ENCODE data around the gene COA4.

The COA4 gene

DNA sequence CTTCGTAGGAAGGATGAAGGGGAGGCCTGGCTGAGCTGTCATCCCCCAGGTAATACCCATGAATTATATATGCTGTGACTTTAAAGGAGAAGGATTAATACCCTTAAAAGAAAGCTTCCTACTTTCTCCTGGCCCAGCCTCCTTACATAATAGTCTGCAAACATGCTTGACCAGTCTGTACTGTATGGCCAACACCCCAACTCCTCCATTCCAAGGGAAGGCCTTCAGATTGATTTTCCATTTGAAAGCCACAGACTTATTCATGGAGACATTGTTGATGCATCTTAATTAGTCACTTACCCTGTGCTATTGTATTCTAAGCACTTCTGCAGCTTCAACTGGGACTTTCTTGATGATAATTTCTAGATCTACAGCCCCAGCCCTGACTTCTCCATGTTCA is 2.1 kb upstream of the COA4 start:
- TF ChIP-seq, protein P1, sequence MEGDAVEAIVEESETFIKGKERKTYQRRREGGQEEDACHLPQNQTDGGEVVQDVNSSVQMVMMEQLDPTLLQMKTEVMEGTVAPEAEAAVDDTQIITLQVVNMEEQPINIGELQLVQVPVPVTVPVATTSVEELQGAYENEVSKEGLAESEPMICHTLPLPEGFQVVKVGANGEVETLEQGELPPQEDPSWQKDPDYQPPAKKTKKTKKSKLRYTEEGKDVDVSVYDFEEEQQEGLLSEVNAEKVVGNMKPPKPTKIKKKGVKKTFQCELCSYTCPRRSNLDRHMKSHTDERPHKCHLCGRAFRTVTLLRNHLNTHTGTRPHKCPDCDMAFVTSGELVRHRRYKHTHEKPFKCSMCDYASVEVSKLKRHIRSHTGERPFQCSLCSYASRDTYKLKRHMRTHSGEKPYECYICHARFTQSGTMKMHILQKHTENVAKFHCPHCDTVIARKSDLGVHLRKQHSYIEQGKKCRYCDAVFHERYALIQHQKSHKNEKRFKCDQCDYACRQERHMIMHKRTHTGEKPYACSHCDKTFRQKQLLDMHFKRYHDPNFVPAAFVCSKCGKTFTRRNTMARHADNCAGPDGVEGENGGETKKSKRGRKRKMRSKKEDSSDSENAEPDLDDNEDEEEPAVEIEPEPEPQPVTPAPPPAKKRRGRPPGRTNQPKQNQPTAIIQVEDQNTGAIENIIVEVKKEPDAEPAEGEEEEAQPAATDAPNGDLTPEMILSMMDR (IDR thresholded peaks at IDR 0.05; ENCODE audit: borderline replicate concordance, insufficient read depth, low read depth, low read length): no peak

DNA sequence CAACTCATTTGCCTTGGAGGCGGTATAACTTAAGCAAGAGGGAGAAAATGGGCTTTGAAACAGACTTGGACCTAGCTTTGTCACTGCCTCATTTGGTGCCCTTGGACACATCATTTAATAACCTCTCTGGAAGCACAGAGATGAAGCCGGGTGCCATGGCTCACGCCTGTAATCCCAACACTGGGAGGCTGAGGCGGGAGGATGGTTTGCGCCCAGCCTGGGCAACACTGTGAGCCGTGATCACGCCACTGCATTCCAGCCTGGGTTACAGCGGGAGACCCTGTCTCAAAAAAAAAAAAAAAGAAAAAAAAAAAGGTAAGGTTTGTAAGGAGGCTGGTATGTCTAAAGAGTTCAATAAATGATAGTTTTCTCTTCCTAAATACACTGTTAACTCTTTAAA is 806 bp downstream of the COA4 start:
- TF ChIP-seq, protein P1 (IDR thresholded peaks at IDR 0.05; ENCODE audit: borderline replicate concordance, insufficient read depth, low read depth, low read length): no peak
- peak overlapping the region; percentile 67 for H3K4me3 ChIP-seq (ENCODE audit: low read depth, low read length)

More for the DNA sequence above, 2.1 kb upstream of the COA4 start:
- H3K4me3 ChIP-seq (ENCODE audit: low read depth, low read length): no peak overlapping the region

DNA sequence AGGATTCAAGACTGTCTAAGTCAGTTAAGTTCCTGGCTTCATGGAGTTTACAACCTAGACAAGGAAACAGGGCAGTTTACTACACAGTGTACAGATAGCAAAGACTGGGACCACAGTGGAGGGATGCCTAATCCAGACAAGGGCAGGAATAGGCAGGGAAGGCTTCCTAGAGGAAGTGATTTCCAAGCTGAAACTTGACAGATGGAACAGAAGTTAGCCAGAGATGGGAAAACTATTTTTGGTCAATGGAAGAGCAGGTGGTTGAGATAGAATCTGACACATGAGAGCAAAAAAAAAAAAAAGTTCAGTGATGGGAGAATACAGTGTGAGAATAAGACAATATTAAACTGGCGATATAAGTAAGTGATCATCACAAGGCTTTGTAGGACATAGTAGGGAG is 1.3 kb downstream of the COA4 start:
- TF ChIP-seq, protein P1 (IDR thresholded peaks at IDR 0.05; ENCODE audit: borderline replicate concordance, insufficient read depth, low read depth, low read length): no peak
- peak overlapping the region; percentile 67 for H3K4me3 ChIP-seq (ENCODE audit: low read depth, low read length)

DNA sequence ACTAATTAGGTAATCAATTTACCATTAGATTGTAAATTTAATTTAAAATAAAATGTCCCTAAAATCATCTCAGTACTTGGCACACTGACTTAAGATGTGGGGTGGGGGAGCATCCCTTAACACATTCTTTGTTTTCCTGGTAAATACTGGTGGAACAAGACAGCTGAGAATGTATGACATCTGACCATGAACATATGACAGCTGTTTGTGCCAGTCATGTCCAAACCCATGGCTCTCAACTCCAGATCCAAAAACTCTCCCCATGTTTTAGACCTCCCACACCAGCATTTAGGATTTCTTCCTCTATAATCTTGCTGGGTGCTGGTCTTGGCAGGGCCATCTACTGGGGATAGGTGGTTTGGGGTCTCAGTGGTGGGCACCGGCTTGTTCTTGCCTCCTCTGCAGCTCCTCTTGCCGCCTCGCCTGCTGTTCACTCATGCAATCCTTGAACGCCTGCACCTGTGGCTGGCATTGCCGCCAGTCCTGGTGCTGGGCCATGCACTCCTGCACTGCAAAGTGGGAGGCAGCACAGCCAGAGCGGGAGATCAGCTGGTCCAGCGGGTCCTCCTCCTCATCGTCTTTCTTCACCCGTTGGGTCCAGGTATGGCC is 3.8 kb downstream of the COA4 start:
- no peak overlapping the region for H3K4me3 ChIP-seq (ENCODE audit: low read depth, low read length)
- TF ChIP-seq, protein P1 (IDR thresholded peaks at IDR 0.05; ENCODE audit: borderline replicate concordance, insufficient read depth, low read depth, low read length): no peak

DNA sequence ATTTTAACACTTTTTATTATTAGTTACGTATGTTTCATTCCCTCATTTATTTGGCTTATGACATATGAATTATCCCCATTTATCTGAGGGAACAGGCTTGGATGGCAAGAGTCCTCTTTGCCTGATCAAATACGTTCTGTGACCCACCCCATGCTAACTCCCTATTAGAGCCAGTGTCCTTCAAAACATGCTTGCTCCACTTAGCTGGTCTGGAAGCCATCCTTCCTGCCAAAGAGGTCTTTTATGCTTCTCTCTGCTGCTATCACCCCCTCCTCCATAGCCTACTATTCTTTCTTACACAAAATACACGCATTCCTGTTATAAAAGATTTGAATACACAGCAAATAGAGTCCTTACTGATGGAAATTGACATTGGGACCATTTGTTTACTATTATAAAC is 6.4 kb downstream of the COA4 start:
- no peak overlapping the region for H3K4me3 ChIP-seq (ENCODE audit: low read depth, low read length)
- TF ChIP-seq, protein P1 (IDR thresholded peaks at IDR 0.05; ENCODE audit: borderline replicate concordance, insufficient read depth, low read depth, low read length): no peak

DNA sequence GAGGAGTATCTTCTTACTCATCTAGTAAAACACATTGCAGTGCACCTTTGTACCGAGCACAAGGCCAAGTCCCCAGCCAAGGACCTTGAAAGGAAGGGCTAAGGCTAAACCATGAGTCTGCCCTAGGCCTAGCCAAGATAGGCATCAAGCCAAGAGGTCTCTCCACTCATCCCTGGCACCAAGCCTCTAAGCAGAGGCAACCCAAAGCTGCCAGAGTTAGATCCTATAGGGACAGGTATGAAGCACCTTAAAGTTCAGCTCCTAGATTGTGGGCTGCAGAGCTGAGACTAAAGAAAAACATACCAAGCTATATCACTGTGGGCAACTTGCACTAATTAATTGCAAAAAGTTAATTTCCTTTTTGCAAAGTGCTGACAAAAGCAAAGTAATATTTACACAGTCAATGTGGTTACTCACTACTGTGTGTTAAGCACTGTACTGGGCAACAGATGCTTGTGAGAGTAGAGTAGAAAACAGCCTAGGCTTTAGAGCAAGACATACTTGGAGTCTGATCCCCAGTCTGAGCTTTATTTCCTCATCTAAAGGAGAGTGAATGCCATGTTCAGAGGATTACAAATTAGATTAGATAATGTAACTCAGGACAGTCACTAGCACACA is 7.2 kb downstream of the COA4 start:
- TF ChIP-seq, protein P1 (IDR thresholded peaks at IDR 0.05; ENCODE audit: borderline replicate concordance, insufficient read depth, low read depth, low read length): no peak
- H3K4me3 ChIP-seq (ENCODE audit: low read depth, low read length): no peak overlapping the region

DNA sequence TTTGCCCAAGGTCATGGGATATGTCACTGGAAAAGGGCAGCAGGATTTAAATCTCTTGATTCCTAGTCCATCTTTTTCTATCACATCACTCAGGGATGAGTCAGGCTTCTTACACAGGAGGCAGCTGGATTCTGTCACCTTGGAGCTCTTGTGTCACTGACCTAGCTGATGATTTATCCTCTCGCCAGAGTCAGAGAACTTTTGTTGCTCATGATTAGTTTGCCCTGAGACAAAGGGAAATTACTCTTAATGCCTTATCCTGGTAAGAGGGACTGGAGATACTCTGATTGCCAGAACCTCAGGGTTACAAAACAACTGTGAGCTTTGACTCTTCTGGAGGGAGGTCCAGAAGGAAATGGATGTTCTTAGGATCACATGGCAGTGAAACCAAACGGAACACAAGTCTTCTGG is 10.1 kb downstream of the COA4 start:
- no peak overlapping the region for H3K4me3 ChIP-seq (ENCODE audit: low read depth, low read length)
- TF ChIP-seq, protein P1 (IDR thresholded peaks at IDR 0.05; ENCODE audit: borderline replicate concordance, insufficient read depth, low read depth, low read length): no peak
